HL-60 (cell line): ENCODE results near the gene CLDND1.

Experiments used
- CTCF ChIP-seq: IDR thresholded peaks from one replicate; pipeline ENCODE4 v1.5.1; 2011; ENCODE audit warnings: low read length, control low read depth, inconsistent platforms; ENCODE audit not compliant: insufficient read depth
- GABPA ChIP-seq: IDR thresholded peaks from 2 replicates; pipeline ENCODE4 v1.6.1; 2012; ENCODE audit warnings: low read depth
- POLR2AphosphoS5 ChIP-seq: IDR thresholded peaks from 2 replicates; pipeline ENCODE4 v1.6.1; 2012; ENCODE audit warnings: low read depth
- REST ChIP-seq: IDR thresholded peaks from 2 replicates; pipeline ENCODE4 v1.6.1; 2012; ENCODE audit warnings: low read depth; ENCODE audit not compliant: insufficient replicate concordance
- SPI1 ChIP-seq: IDR thresholded peaks from 2 replicates; pipeline ENCODE4 v1.6.1; 2012; ENCODE audit warnings: low read depth, mild to moderate bottlenecking, borderline replicate concordance

- TF ChIP-seq CTCF (no peak), REST (no peak), POLR2AphosphoS5 (no peak), SPI1 (no peak), GABPA (no peak)
Measured at GRCh38 chr3:98548544-98548943, 25.8 kb upstream of the CLDND1 start.
